Brain microvascular endothelial cell (primary cell): Measurements from ENCODE around the gene NECAB2.

ENCODE experiments used
- DNase-seq: peaks from one replicate; pipeline ENCODE4 v3.0.0-alpha.2; 2020
- H3K27ac ChIP-seq: fragments of 250-450 bp; sonication (Bioruptor Pico); 2 replicates; pipeline ENCODE4 v1.5.1; 2020; ENCODE audit warnings: mild to moderate bottlenecking, moderate library complexity
- H3K27me3 ChIP-seq: fragments of 250-450 bp; sonication (Bioruptor Pico); replicated peaks from 2 replicates; pipeline ENCODE4 v1.5.1; 2020; ENCODE audit warnings: mild to moderate bottlenecking
- H3K36me3 ChIP-seq: fragments of 250-450 bp; sonication (Bioruptor Pico); replicated peaks from 2 replicates; pipeline ENCODE4 v1.5.1; 2020; ENCODE audit warnings: mild to moderate bottlenecking
- H3K4me3 ChIP-seq: 2 replicates; pipeline ENCODE4 v1.5.1; 2011; ENCODE audit warnings: low read depth, mild to moderate bottlenecking, control low read depth, low read length, moderate library complexity
- in situ Hi-C: cut with HindIII; loops from 2 replicates; pipeline ENCODE4 v1.10.0; 2017; ENCODE audit warnings: low sequenced_read_pairs, low pct_ligation_motif_present
- TF ChIP-seq, protein P1 (sequence below): IDR thresholded peaks from 2 replicates; pipeline ENCODE4 v1.5.1; 2011; ENCODE audit warnings: low read depth, mild to moderate bottlenecking, moderate library complexity, low read length, control low read depth, inconsistent platforms; ENCODE audit errors: missing control alignments

Gene NECAB2

DNA sequence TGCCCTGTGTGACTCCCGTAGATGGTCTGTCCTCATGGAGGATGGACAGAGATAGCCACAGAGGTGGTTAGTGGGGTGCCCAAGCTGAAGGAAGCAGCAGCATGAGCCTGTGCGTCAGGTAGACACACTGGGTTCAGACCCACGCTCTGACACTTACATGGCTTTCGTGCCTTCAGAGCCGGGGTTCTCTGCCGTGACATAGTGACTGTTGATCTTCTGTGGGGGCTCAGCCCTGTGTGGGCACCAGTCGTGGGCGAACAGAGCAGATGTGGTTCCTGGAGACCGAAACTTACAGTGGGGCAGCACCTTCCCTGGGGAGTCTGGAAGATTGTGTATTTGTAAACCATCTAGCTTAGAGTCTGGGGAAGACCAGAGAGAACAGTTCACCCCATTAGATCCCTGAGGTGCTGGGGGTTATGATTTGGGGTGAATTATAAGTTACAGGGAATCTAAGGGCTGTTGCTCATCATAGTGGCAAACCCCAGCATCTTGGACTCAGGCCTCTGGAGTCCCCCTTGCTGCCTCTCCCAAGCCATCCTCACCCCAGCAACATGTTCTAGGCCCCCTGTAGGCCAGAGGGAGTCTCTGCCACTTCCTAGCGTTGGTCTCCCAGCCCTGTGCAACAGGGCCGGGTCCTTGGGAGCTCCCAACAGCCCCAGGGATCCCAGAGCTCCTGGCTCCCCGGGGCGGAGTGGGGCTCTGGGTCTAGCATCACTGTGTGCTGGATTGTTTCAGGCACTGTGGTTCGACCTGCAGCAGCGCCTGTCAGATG, 28.6 kb downstream of the NECAB2 start:
- TF ChIP-seq, protein P1, sequence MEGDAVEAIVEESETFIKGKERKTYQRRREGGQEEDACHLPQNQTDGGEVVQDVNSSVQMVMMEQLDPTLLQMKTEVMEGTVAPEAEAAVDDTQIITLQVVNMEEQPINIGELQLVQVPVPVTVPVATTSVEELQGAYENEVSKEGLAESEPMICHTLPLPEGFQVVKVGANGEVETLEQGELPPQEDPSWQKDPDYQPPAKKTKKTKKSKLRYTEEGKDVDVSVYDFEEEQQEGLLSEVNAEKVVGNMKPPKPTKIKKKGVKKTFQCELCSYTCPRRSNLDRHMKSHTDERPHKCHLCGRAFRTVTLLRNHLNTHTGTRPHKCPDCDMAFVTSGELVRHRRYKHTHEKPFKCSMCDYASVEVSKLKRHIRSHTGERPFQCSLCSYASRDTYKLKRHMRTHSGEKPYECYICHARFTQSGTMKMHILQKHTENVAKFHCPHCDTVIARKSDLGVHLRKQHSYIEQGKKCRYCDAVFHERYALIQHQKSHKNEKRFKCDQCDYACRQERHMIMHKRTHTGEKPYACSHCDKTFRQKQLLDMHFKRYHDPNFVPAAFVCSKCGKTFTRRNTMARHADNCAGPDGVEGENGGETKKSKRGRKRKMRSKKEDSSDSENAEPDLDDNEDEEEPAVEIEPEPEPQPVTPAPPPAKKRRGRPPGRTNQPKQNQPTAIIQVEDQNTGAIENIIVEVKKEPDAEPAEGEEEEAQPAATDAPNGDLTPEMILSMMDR, result peak; percentile 26
- Histone ChIP-seq H3K36me3 (no peaks in the 10 kb centered on the region), H3K27ac (no peak overlapping the region), H3K4me3 (no peak overlapping the region), H3K27me3 (no peaks in the 10 kb centered on the region)
- in situ Hi-C loops, result no loop called here
- DNase-seq, result no peak

DNA sequence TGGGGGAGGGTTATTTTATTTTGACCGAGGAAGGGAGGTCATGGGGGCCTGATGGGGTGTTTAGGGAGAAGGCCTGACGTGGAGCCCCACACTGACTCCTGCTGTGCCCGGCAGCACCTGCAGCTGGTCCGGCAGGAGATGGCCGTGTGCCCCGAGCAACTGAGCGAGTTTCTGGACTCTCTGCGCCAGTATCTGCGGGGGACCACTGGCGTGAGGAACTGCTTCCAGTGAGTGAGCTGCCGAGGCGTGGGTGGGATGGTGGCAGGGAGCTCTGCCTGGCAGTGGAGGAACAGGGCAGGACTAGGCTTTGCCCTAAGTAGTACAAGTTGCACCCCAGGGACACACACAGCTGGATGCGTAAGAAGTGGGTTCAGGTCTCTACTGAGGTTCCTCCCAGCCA, 30.0 kb downstream of the NECAB2 start:
- Histone ChIP-seq H3K4me3 (no peak overlapping the region), H3K27me3 (no peaks in the 10 kb centered on the region), H3K27ac (no peak overlapping the region), H3K36me3 (no peaks in the 10 kb centered on the region)
- in situ Hi-C loops, result no loop called here
- TF ChIP-seq, protein P1, result no peak
- DNase-seq, result no peak

DNA sequence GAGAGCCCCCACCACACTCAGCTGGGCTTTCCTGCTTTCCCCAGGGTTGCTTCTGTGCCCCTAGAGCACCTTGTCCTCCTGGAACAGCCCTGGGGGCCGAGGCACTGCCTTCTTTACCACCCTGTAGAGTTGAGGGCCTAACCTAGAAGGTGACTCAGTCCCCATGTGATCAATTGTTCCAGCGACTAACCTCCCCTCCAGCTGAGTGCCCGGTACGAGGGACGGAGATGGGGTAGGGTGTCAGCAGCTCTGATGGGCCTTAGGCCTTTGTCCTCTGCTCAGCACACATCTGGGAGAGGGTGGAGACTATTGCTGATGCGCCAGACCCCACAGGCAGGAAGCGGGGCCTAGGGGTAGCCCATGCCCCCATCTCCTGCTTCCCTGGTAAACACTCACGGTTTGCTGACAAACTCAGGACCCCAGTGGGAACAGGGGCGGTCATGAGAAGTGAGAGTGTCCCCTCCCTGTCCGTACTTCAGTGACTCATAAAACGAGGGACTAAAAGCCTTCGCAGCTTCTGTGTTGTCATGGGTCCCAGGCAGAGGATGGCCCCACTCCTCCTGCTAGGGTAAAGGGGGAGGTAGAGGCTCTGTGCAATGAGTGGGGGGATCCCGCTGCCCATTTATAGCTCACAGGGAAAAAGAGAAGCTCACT, 33.1 kb downstream of the NECAB2 start:
- H3K27ac ChIP-seq, result no peak overlapping the region
- H3K36me3 ChIP-seq, result no peaks in the 10 kb centered on the region
- in situ Hi-C loops, result no loop called here
- TF ChIP-seq, protein P1, result no peak
- no peak overlapping the region for H3K4me3 ChIP-seq
- peaks cover 9% of the 10 kb centered on the region for H3K27me3 ChIP-seq
- no peak for DNase-seq

DNA sequence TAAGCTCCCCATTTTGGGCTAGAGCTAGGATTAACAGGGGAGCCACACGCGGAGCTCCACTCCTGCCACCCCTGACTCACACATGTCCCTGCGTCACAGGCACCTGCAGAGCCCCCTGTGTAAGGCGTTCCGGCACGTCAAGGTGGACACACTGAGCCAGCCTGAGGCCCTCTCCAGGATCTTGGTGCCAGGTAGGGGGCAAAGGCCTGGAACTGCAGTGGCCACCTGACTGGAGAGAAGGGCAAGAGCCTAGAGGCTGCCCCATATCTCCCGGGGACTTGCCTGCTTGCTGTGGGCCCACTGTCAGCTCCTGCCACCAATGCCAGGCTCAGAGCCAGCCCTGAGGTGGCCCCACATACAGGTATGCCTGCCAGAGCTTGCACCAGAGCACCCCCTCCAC, 33.7 kb downstream of the NECAB2 start:
- Histone ChIP-seq H3K36me3 (no peaks in the 10 kb centered on the region), H3K27ac (no peak overlapping the region), H3K4me3 (no peak overlapping the region), H3K27me3 (peaks cover 9% of the 10 kb centered on the region)
- TF ChIP-seq, protein P1, result no peak
- in situ Hi-C loops, result no loop called here
- DNase-seq, result no peak

DNA sequence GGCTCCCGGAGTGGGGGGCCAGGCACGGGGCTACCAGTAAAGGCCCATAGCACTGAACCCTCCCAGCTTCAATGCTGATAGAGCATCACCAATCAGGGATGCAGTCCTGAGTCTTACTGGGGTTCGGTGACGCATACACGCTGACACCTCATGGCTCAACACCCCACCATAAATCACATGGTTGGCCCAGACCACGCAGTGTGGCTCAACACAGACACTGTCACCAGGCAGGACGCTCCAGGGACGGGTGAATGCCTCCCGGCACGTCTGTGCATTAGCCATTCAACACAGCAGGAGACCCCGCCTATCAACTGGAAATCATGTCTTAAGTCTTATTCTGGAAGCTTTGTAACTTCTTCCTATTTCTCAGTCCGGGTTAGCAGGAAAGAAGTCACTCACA, 35.0 kb downstream of the NECAB2 start:
- peaks cover 9% of the 10 kb centered on the region for H3K27me3 ChIP-seq
- H3K36me3 ChIP-seq, result no peaks in the 10 kb centered on the region
- no peak overlapping the region for H3K4me3 ChIP-seq
- no peak overlapping the region for H3K27ac ChIP-seq
- TF ChIP-seq, protein P1, result no peak
- DNase-seq, result no peak
- in situ Hi-C loops, result no loop called here

DNA sequence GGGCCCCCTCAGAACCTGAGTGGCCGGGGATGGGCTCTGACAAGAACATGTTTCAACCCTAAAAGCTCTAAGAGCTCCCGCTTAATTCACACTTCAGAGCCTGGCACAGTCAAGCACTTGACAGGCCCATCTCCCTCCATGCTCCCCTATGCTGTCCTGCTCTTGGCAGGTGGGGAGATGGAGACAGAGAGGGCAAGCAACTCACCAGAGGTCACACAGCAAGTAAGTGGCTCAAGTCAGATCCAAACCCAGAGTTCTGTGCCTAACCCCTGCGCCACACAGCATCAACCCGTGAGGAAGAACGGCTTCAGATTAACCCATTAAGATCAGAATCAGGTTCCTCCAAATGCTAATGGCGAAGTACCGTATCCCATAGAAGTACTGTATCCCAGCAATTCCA, 36.4 kb downstream of the NECAB2 start:
- no peak for DNase-seq
- TF ChIP-seq, protein P1, result no peak
- in situ Hi-C loops, result no loop called here
- H3K27me3 ChIP-seq, result peaks cover 9% of the 10 kb centered on the region
- H3K27ac ChIP-seq, result no peak overlapping the region
- no peak overlapping the region for H3K4me3 ChIP-seq
- no peaks in the 10 kb centered on the region for H3K36me3 ChIP-seq
